ENCODE data around the gene NFKB1. TPM values are rescaled to one million over a fixed set of nuclear protein-coding genes. Genes with fewer than 3 reads are reported as not detected.

NFKB1 gene, protein sequence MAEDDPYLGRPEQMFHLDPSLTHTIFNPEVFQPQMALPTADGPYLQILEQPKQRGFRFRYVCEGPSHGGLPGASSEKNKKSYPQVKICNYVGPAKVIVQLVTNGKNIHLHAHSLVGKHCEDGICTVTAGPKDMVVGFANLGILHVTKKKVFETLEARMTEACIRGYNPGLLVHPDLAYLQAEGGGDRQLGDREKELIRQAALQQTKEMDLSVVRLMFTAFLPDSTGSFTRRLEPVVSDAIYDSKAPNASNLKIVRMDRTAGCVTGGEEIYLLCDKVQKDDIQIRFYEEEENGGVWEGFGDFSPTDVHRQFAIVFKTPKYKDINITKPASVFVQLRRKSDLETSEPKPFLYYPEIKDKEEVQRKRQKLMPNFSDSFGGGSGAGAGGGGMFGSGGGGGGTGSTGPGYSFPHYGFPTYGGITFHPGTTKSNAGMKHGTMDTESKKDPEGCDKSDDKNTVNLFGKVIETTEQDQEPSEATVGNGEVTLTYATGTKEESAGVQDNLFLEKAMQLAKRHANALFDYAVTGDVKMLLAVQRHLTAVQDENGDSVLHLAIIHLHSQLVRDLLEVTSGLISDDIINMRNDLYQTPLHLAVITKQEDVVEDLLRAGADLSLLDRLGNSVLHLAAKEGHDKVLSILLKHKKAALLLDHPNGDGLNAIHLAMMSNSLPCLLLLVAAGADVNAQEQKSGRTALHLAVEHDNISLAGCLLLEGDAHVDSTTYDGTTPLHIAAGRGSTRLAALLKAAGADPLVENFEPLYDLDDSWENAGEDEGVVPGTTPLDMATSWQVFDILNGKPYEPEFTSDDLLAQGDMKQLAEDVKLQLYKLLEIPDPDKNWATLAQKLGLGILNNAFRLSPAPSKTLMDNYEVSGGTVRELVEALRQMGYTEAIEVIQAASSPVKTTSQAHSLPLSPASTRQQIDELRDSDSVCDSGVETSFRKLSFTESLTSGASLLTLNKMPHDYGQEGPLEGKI
- total RNA-seq = 10 to 100 TPM; 18.6 to 42.4 (median 36.6) TPM
- 10 to 100 TPM; 18.8 to 45.0 TPM for polyA plus RNA-seq
- long read RNA-seq, donor 1, full-length matches to known transcripts = 2 of 25 reads
- long read RNA-seq, donor 1, partial matches to known transcripts = 21 of 25 reads
- long read RNA-seq, donor 1, other reads (novel, unspliced or antisense) = 2 of 25 reads
- long read RNA-seq, donor 2, full-length matches to known transcripts = 3 of 17 reads
- long read RNA-seq, donor 2, partial matches to known transcripts = 14 of 17 reads
- long read RNA-seq, donor 2, other reads (novel, unspliced or antisense) = 0 of 17 reads
- long read RNA-seq, donor 3, full-length matches to known transcripts = 95 of 134 reads
- long read RNA-seq, donor 3, partial matches to known transcripts = 15 of 134 reads
- long read RNA-seq, donor 3, other reads (novel, unspliced or antisense) = 24 of 134 reads

DNA sequence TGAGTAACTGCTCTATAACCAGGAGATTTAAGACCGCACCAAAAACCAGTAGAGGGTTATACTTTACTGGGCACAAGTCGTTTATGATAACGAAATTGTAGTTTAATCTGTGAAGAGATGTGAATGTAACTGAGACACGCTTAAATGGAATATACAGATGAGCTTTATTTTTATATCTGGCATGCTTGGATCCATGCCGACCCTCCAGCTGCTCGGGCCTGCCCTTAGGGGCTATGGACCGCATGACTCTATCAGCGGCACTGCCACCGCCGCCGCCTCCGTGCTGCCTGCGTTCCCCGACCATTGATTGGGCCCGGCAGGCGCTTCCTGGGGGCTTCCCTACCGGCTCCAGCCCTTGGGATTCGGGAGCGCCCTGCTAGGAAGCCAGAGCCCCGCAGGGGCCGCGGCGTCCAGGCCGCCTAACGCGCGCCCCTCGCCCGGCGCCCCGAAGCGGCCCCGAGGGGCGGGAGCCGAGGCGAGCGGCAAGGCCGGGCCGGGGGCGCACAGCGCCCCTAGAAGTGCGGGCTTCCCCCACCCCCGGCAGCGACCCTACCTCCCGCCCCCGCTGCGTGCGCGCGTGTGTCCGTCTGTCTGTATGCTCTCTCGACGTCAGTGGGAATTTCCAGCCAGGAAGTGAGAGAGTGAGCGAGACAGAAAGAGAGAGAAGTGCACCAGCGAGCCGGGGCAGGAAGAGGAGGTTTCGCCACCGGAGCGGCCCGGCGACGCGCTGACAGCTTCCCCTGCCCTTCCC is at the start of gene NFKB1:
Gene NFKB1 (plus strand): TSS at position 664 of the 751 bp plus-strand sequence. CDS start 24,160 bp downstream, outside the sequence.
- TF ChIP-seq, protein P1, sequence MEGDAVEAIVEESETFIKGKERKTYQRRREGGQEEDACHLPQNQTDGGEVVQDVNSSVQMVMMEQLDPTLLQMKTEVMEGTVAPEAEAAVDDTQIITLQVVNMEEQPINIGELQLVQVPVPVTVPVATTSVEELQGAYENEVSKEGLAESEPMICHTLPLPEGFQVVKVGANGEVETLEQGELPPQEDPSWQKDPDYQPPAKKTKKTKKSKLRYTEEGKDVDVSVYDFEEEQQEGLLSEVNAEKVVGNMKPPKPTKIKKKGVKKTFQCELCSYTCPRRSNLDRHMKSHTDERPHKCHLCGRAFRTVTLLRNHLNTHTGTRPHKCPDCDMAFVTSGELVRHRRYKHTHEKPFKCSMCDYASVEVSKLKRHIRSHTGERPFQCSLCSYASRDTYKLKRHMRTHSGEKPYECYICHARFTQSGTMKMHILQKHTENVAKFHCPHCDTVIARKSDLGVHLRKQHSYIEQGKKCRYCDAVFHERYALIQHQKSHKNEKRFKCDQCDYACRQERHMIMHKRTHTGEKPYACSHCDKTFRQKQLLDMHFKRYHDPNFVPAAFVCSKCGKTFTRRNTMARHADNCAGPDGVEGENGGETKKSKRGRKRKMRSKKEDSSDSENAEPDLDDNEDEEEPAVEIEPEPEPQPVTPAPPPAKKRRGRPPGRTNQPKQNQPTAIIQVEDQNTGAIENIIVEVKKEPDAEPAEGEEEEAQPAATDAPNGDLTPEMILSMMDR (IDR thresholded peaks at IDR 0.05) = no peak
- TF ChIP-seq EP300 (IDR thresholded peaks at IDR 0.05) (peak; percentile 3), POLR2A (IDR thresholded peaks at IDR 0.05) (peak; percentile 14)
- peaks cover 4% of the 10 kb centered on the region for H3K4me1 ChIP-seq (ENCODE audit: insufficient read depth)
- peak within 1 kb of the TSS; percentile 99 to 100 for H3K27ac ChIP-seq
- peak; percentile 68 to 81 (median 73) for DNase-seq
- no peaks in the 10 kb centered on the region for H3K36me3 ChIP-seq
- 0% methylated on average over 31 to 63 of the region's 63 CpGs for WGBS, 3 donors
- intact Hi-C loops (cut with DNase I) = loop anchor here in 2 of 4 donors (2.0 to 5.0 kb wide), 2 partner anchors 326 to 368 kb away; partner anchors contain the start of genes CISD2 (in 1 of the 2) and UBE2D3 (in 1 of the 2)
- no peaks in the 10 kb centered on the region for H3K27me3 ChIP-seq
- no peaks in the 10 kb centered on the region for H3K9me3 ChIP-seq
- H3K4me3 ChIP-seq = peak within 1 kb of the TSS; percentile 68

DNA sequence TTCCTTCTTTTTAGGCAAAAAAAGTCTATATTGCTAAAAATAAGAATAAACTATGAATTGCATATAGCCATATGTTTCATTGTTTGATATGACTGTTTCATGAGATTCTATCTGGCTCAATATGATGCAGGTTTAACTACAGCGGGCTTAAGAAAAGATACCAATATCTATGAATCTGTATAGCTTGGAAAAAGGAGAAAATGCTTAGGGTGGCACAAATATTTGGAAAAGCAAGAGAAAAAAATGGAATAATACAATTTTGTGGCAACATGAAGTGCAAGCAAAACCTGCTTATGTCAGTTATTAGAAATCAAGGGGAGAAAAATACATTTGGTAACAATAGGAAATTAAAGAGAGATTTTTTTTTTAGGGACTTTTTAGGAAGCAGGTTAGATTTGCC is 48.3 kb upstream of the NFKB1 start:
- H3K9me3 ChIP-seq = no peaks in the 10 kb centered on the region

DNA sequence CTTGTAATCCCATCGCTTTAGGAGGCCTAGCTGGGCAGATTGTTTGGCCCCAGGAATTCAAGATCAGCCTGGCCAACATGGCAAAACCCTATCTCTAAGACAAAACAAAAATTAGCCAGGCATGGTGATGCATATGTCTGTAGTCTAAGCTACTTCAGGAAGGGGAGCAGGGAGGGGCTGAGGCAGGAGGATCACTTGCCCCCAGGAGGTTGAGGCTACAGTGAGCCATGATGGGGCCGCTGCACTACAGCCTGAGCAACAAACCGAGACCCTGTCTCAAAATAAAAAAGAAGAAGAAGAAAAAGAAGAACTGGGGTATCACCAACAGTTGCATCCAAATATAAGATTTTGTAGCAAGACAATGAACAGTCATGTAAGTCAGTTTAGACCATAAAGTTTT is 47.3 kb upstream of the NFKB1 start:
- 83 to 93% (median 89%) methylated on average over 3 of the region's 3 CpGs for WGBS, 3 donors
- intact Hi-C loops (cut with DNase I) = loop anchor here in 3 of 4 donors (5.0 to 10.0 kb wide), 3 partner anchors 171 to 561 kb away; partner anchors contain the start of gene SLC9B1 (in 1 of the 3)
- H3K27me3 ChIP-seq = no peaks in the 10 kb centered on the region
- TF ChIP-seq, protein P1 (IDR thresholded peaks at IDR 0.05) = no peak
- TF ChIP-seq POLR2A (IDR thresholded peaks at IDR 0.05) (no peak), EP300 (IDR thresholded peaks at IDR 0.05) (no peak)
- no peak overlapping the region for H3K27ac ChIP-seq
- no peak overlapping the region for H3K4me3 ChIP-seq
- no peaks in the 10 kb centered on the region for H3K36me3 ChIP-seq
- no peaks in the 10 kb centered on the region for H3K4me1 ChIP-seq (ENCODE audit: insufficient read depth)
- no peaks in the 10 kb centered on the region for H3K9me3 ChIP-seq
- DNase-seq = no peak

More for the DNA sequence above, 48.3 kb upstream of the NFKB1 start:
- no peak overlapping the region for H3K27ac ChIP-seq
- 52 to 97% (median 93%) methylated on average over 1 of the region's 1 CpG for WGBS, 3 donors
- H3K4me3 ChIP-seq = no peak overlapping the region
- no peaks in the 10 kb centered on the region for H3K36me3 ChIP-seq
- H3K27me3 ChIP-seq = no peaks in the 10 kb centered on the region
- intact Hi-C loops (cut with DNase I) = loop anchor here in 3 of 4 donors (5.0 to 10.0 kb wide), 3 partner anchors 172 to 562 kb away; partner anchors contain the start of gene SLC9B1 (in 1 of the 3)
- no peaks in the 10 kb centered on the region for H3K4me1 ChIP-seq (ENCODE audit: insufficient read depth)
- DNase-seq = no peak
- TF ChIP-seq, protein P1 (IDR thresholded peaks at IDR 0.05) = no peak
